Endothelial cell of umbilical vein (primary cell): ENCODE measurements around the gene TACR1. TPM values are rescaled to one million over a fixed set of nuclear protein-coding genes. Genes with fewer than 3 reads are reported as not detected.

Experiments used
- BruUV-seq: library from RNA; stranded (reverse); fragments of 400-500 nt; replicated peaks from 2 replicates; lab custom pipeline; 2021; lab: Mats Ljungman, UMichigan
- CTCF ChIA-PET: fragments of 300-600, 350-600 bp; sonication (Branson Sonifier 250); formaldehyde crosslinking; loops from one replicate; lab custom pipeline; 2021; ENCODE audit warnings: antibody characterized with exemption, inconsistent platforms; lab: Charles Lee
- POLR2A ChIA-PET: fragments of 300-600, 350-600 bp; sonication (Branson Sonifier 250); formaldehyde crosslinking; loops from one replicate; lab custom pipeline; 2021; ENCODE audit warnings: antibody characterized with exemption, inconsistent platforms; lab: Charles Lee
- DNase-seq: peaks from one replicate; pipeline ENCODE4 v3.0.0-alpha.2; 2011; ENCODE audit warnings: low read depth, low spot score
- FAIRE-seq: peaks from 2 replicates; lab custom pipeline; 2011; peaks lifted over from hg19 to GRCh38; lab: Jason Lieb, UNC
- H2AFZ ChIP-seq: 2 replicates; pipeline ENCODE4 v1.6.0; 2012; ENCODE audit warnings: low read depth, low read length, control low read depth, inconsistent platforms
- H3K27ac ChIP-seq: 2 replicates; pipeline ENCODE4 v1.5.1; 2011; ENCODE audit warnings: low read depth, mild to moderate bottlenecking, control low read depth, low read length, moderate library complexity; ENCODE audit not compliant: insufficient read depth
- H3K27me3 ChIP-seq, 2 experiments: 2 replicates each; pipeline versions ENCODE4 v1.6.0 to v1.6.1; 2011; ENCODE audit warnings: low read length in 2 of 2, mixed read lengths in 1 of 2; ENCODE audit not compliant: control insufficient read depth in 2 of 2, insufficient read depth in 2 of 2
- H3K36me3 ChIP-seq, 2 experiments: 2 replicates in 1 of 2; 3 replicates in 1 of 2; pipeline ENCODE4 v1.5.1; 2011; ENCODE audit warnings: low read length in 2 of 2, mild to moderate bottlenecking in 1 of 2, moderate library complexity in 1 of 2; ENCODE audit not compliant: control insufficient read depth in 2 of 2, insufficient read depth in 2 of 2; ENCODE audit errors: extremely low read depth in 1 of 2
- H3K4me1 ChIP-seq: 3 replicates; pipeline ENCODE4 v1.5.1; 2011; ENCODE audit warnings: mild to moderate bottlenecking, low read length; ENCODE audit not compliant: control insufficient read depth, insufficient read depth; ENCODE audit errors: extremely low read depth
- H3K4me2 ChIP-seq: 2 replicates; pipeline ENCODE4 v1.6.1; 2011; ENCODE audit warnings: low read length, control low read depth, mixed read lengths; ENCODE audit not compliant: insufficient read depth
- H3K4me3 ChIP-seq, 3 experiments: fragments of 200-600 bp in 1 of 3; sonication (generic), shearing (Covaris generic) in 1 of 3; replicated peaks in 1 of 3; 2 replicates each; pipeline ENCODE4 v1.5.1; 2011 to 2016; ENCODE audit warnings: control low read depth in 3 of 3, low read length in 3 of 3, mild to moderate bottlenecking in 2 of 3, inconsistent platforms in 1 of 3, low read depth in 1 of 3, moderate library complexity in 1 of 3; ENCODE audit not compliant: insufficient read depth in 1 of 3
- H3K79me2 ChIP-seq: 2 replicates; pipeline ENCODE4 v1.6.0; 2012; ENCODE audit warnings: low read length, inconsistent platforms; ENCODE audit not compliant: control insufficient read depth, insufficient read depth
- H3K9ac ChIP-seq: replicated peaks from 2 replicates; pipeline ENCODE3; 2011; ENCODE audit warnings: low read length, control low read depth; ENCODE audit not compliant: insufficient read depth; ENCODE audit errors: extremely low read depth
- H3K9me1 ChIP-seq: replicated peaks from 3 replicates; pipeline ENCODE4 v1.6.0; 2011; ENCODE audit warnings: mild to moderate bottlenecking, low read length; ENCODE audit not compliant: control insufficient read depth, insufficient read depth; ENCODE audit errors: extremely low read depth
- H3K9me3 ChIP-seq: replicated peaks from 2 replicates; pipeline ENCODE4 v1.5.1; 2012; ENCODE audit warnings: low read length, inconsistent platforms; ENCODE audit not compliant: control insufficient read depth, insufficient read depth
- H4K20me1 ChIP-seq: replicated peaks from 2 replicates; pipeline ENCODE3; 2011; ENCODE audit warnings: mild to moderate bottlenecking, low read length; ENCODE audit not compliant: control insufficient read depth, insufficient read depth; ENCODE audit errors: extremely low read depth
- CTCF ChIP-seq, 2 donors: IDR thresholded peaks; 1 replicate in 1 of 2; 2 replicates in 1 of 2; pipeline ENCODE4 v1.5.1; 2011; ENCODE audit warnings: low read length in 2 of 2, mild to moderate bottlenecking in 2 of 2, moderate library complexity in 2 of 2, control low read depth in 1 of 2, inconsistent platforms in 1 of 2, low read depth in 1 of 2; ENCODE audit not compliant: insufficient read depth in 1 of 2; ENCODE audit errors: extremely low read depth in 1 of 2
- EZH2 ChIP-seq: IDR thresholded peaks from 2 replicates; pipeline ENCODE4 v1.6.1; 2012; ENCODE audit warnings: borderline replicate concordance, low read depth, mild to moderate bottlenecking, moderate library complexity, low read length, inconsistent platforms; ENCODE audit not compliant: severe bottlenecking
- FOS ChIP-seq: IDR thresholded peaks from 2 replicates; pipeline ENCODE4 v1.6.1; 2011; ENCODE audit warnings: mild to moderate bottlenecking, low read length, moderate library complexity, borderline replicate concordance; ENCODE audit not compliant: insufficient read depth
- GATA2 ChIP-seq: IDR thresholded peaks from 2 replicates; pipeline ENCODE4 v1.7.0; 2011; ENCODE audit warnings: low read depth, mild to moderate bottlenecking, moderate library complexity, mixed read lengths, low read length; ENCODE audit not compliant: insufficient read length, insufficient read depth
- JUN ChIP-seq: IDR thresholded peaks from 2 replicates; pipeline ENCODE4 v1.6.1; 2011; ENCODE audit warnings: borderline replicate concordance, low read depth; ENCODE audit not compliant: insufficient read length, insufficient read depth
- MYC ChIP-seq: IDR thresholded peaks from one replicate; pipeline ENCODE4 v1.6.1; 2011; ENCODE audit warnings: mild to moderate bottlenecking, low read depth, low read length
- POLR2A ChIP-seq: IDR thresholded peaks from 2 replicates; pipeline ENCODE4 v1.6.1; 2012; ENCODE audit warnings: low read depth, mild to moderate bottlenecking, control low read depth, low read length
- POLR2AphosphoS5 ChIP-seq: IDR thresholded peaks from 2 replicates; pipeline ENCODE4 v1.6.1; 2012; ENCODE audit warnings: low read depth, mild to moderate bottlenecking, control low read depth, low read length, moderate library complexity; ENCODE audit not compliant: insufficient read depth
- dilution Hi-C: fragments of 300-500 bp; cut with MboI; formaldehyde crosslinking; loops from one replicate; pipeline ENCODE4 v1.15.0; 2019; ENCODE audit warnings: low sequenced_read_pairs; ENCODE audit not compliant: extremely low pct_ligation_motif_present
- intact Hi-C: fragments of 100-400 bp; cut with micrococcal nuclease; formaldehyde crosslinking; loops from one replicate; pipeline ENCODE4 v1.10.0; 2022
- polyA plus RNA-seq, 4 experiments: library from polyadenylated mRNA; depleted of rRNA in 3 of 4; stranded (reverse) in 3 of 4; unstranded in 1 of 4; fragments of >200 nt; gene quantifications; 2 replicates each; pipeline versions ENCODE4 v1.2.1 to v1.2.3, GENCODE V29; 2011 to 2012; ENCODE audit warnings: missing spikeins in 1 of 4
- total RNA-seq: library from RNA; stranded (reverse); gene quantifications from 2 replicates; pipeline ENCODE4 v1.2.3, GENCODE V29; 2021
- TF ChIP-seq, protein P1 (sequence below): IDR thresholded peaks from 2 replicates; pipeline ENCODE4 v1.6.1; 2011; ENCODE audit not compliant: insufficient read depth, insufficient read length

Gene TACR1
- total and polyA plus RNA-seq, 2 donors (not counting 3 experiments of a cell fraction or from before 2014, with no cell fraction given): not detected

GRCh38 chr2:75007819-75008218 is 191.5 kb downstream of the TACR1 start:
- dilution Hi-C loops: no loop called here
- DNase-seq (no peak), FAIRE-seq (no peak)
- Histone ChIP-seq H3K4me3 (no peak overlapping the region), H3K9ac (no peak overlapping the region), H3K27ac (no peak overlapping the region), H3K9me1 (no peaks in the 10 kb centered on the region), H3K4me2 (no peak overlapping the region), H3K36me3 (no peaks in the 10 kb centered on the region), H3K4me1 (no peaks in the 10 kb centered on the region), H3K27me3 (no peaks in the 10 kb centered on the region), H3K79me2 (no peaks in the 10 kb centered on the region), H2AFZ (no peak overlapping the region), H3K9me3 (no peaks in the 10 kb centered on the region), H4K20me1 (no peaks in the 10 kb centered on the region)
- ChIA-PET POLR2A (no interaction called here), CTCF (no interaction called here)
- TF ChIP-seq, protein P1, sequence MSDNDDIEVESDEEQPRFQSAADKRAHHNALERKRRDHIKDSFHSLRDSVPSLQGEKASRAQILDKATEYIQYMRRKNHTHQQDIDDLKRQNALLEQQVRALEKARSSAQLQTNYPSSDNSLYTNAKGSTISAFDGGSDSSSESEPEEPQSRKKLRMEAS: no peak
- TF ChIP-seq CTCF (IDR thresholded peaks at IDR 0.05; ENCODE audit: extremely low read depth in 1 of 2, insufficient read depth in 1 of 2, low read depth in 1 of 2, low read length in 2 of 2): no peak
- no TSS peak for BruUV-seq
- intact Hi-C loops: no loop called here

- DNase-seq (no peak), FAIRE-seq (no peak)
- H3K79me2 ChIP-seq: no peaks in the 10 kb centered on the region
- no peaks in the 10 kb centered on the region for H3K36me3 ChIP-seq
- POLR2A ChIA-PET: no interaction called here
- dilution Hi-C loops: no loop called here
- H3K4me2 ChIP-seq: no peak overlapping the region
- no peaks in the 10 kb centered on the region for H3K4me1 ChIP-seq
- no peak overlapping the region for H3K4me3 ChIP-seq
- TF ChIP-seq POLR2AphosphoS5: no peak
- TF ChIP-seq GATA2: no peak
- TF ChIP-seq, protein P1: no peak
- no peak for TF ChIP-seq MYC
- no peak for TF ChIP-seq POLR2A
- no peak for TF ChIP-seq EZH2
- no peak for TF ChIP-seq FOS
- TF ChIP-seq JUN: no peak
- TF ChIP-seq CTCF (IDR thresholded peaks at IDR 0.05; ENCODE audit: extremely low read depth in 1 of 2, insufficient read depth in 1 of 2, low read depth in 1 of 2, low read length in 2 of 2): no peak
- no peak overlapping the region for H2AFZ ChIP-seq
- BruUV-seq: no TSS peak
- intact Hi-C loops: no loop called here
- H3K9ac ChIP-seq: no peak overlapping the region
- no peak overlapping the region for H3K27ac ChIP-seq
- H3K27me3 ChIP-seq: no peaks in the 10 kb centered on the region
- H3K9me3 ChIP-seq: no peaks in the 10 kb centered on the region
- H3K9me1 ChIP-seq: no peaks in the 10 kb centered on the region
- H4K20me1 ChIP-seq: no peaks in the 10 kb centered on the region
- CTCF ChIA-PET: no interaction called here
Measured at GRCh38 chr2:75007061-75007460, 192.3 kb downstream of the TACR1 start.
